Nephron (organoid): ENCODE measurements around the gene MMP27.

Source experiments
- H3K27ac Mint-ChIP-seq, 3 experiments: 2 replicates each; pipeline ENCODE4 v1.8.0; 2020; ENCODE audit warnings: mixed read lengths in 3 of 3, mild to moderate bottlenecking in 2 of 3, moderate library complexity in 1 of 3
- H3K27me3 Mint-ChIP-seq: 2 replicates; pipeline ENCODE4 v1.8.0; 2021; ENCODE audit warnings: low read depth, mild to moderate bottlenecking, moderate library complexity, mixed read lengths
- H3K36me3 Mint-ChIP-seq: 2 replicates; pipeline ENCODE4 v1.8.0; 2020; ENCODE audit warnings: low read depth, mixed read lengths
- H3K4me1 Mint-ChIP-seq: 2 replicates; pipeline ENCODE4 v1.8.0; 2020; ENCODE audit warnings: mixed read lengths
- H3K4me3 Mint-ChIP-seq, 3 experiments: 2 replicates each; pipeline ENCODE4 v1.8.0; 2020; ENCODE audit warnings: mild to moderate bottlenecking in 3 of 3, mixed read lengths in 3 of 3, moderate library complexity in 2 of 3
- H3K9me3 Mint-ChIP-seq: 2 replicates; pipeline ENCODE4 v1.8.0; 2020; ENCODE audit warnings: mixed read lengths
- TF ChIP-seq, protein P1 (sequence below), 3 experiments: fragments of 200-600 bp; sonication (generic); IDR thresholded peaks; one replicate each; pipeline ENCODE4 v1.5.0; 2021; ENCODE audit warnings: antibody characterized with exemption in 3 of 3; ENCODE audit not compliant: unreplicated experiment in 3 of 3

Gene MMP27

DNA sequence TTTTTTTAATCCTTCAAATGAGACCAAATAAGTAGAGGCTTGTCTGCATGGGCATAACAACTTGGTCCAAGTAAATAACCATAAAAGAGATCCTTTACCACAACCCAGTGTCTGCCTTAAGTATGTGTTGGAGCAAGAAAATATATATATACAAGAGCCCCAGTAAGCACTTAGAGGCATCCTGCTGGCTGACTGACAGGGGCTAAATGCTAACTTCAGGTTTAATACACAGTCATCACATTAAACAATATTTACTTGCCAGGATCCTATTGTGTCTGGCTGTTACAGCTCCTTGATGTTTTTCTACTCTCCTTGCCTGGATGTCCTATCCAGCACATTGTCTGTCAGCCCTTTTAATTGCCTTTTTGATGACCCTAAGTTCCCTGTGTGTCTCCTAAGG is 43.0 kb downstream of the MMP27 start:
- H3K4me3 Mint-ChIP-seq = no peak overlapping the region
- no peaks in the 10 kb centered on the region for H3K9me3 Mint-ChIP-seq
- H3K27me3 Mint-ChIP-seq = peaks cover 3% of the 10 kb centered on the region
- no peak overlapping the region for H3K27ac Mint-ChIP-seq
- TF ChIP-seq, protein P1, sequence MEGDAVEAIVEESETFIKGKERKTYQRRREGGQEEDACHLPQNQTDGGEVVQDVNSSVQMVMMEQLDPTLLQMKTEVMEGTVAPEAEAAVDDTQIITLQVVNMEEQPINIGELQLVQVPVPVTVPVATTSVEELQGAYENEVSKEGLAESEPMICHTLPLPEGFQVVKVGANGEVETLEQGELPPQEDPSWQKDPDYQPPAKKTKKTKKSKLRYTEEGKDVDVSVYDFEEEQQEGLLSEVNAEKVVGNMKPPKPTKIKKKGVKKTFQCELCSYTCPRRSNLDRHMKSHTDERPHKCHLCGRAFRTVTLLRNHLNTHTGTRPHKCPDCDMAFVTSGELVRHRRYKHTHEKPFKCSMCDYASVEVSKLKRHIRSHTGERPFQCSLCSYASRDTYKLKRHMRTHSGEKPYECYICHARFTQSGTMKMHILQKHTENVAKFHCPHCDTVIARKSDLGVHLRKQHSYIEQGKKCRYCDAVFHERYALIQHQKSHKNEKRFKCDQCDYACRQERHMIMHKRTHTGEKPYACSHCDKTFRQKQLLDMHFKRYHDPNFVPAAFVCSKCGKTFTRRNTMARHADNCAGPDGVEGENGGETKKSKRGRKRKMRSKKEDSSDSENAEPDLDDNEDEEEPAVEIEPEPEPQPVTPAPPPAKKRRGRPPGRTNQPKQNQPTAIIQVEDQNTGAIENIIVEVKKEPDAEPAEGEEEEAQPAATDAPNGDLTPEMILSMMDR (IDR thresholded peaks at IDR 0.05; ENCODE audit: unreplicated experiment in 3 of 3) = no peak
- H3K36me3 Mint-ChIP-seq = no peaks in the 10 kb centered on the region
- no peaks in the 10 kb centered on the region for H3K4me1 Mint-ChIP-seq

DNA sequence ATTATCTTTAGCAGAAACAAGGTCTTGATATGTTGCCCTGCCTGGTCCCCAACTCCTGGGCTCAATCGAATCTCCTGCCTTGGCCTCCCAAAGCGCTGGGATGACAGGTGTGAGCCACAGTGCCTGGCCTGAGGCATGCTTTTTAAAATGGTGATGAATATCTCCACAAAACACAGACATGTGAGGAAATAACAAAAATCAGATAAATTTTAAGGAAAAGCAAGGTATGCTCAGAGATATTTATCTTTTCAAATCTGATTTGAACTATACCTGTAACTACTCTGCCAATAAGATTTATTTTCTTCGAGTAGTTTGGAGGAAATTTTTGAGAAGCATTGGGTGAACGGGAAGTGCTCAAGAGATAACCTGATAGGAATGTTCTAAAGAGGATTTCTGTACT is 44.5 kb downstream of the MMP27 start:
- H3K27me3 Mint-ChIP-seq = peaks cover 3% of the 10 kb centered on the region
- TF ChIP-seq, protein P1 (IDR thresholded peaks at IDR 0.05; ENCODE audit: unreplicated experiment in 3 of 3) = no peak
- H3K36me3 Mint-ChIP-seq = no peaks in the 10 kb centered on the region
- H3K27ac Mint-ChIP-seq = no peak overlapping the region
- no peak overlapping the region for H3K4me3 Mint-ChIP-seq
- H3K4me1 Mint-ChIP-seq = no peaks in the 10 kb centered on the region
- H3K9me3 Mint-ChIP-seq = no peaks in the 10 kb centered on the region

DNA sequence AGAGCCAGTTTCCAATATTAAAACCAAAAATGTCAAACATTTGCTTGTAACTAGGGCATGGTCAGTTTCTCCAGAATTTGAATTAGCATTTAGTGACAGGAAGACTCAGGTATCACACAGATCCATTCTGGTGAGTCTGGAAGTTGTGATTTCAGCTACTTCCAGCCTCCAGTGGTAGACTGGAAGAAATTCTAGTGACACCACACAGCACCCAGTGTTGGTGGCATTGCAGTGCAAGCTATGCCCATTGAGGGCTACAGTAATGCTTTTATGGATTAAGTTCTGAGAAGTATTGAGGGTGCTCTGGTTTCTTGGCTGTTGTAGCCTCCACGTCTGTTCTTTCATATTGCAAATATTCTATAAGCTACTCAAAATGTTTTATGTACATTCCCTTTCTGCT is 49.0 kb downstream of the MMP27 start:
- TF ChIP-seq, protein P1 (IDR thresholded peaks at IDR 0.05; ENCODE audit: unreplicated experiment in 3 of 3) = no peak
- Mint-ChIP-seq H3K4me3 (no peak overlapping the region), H3K36me3 (no peaks in the 10 kb centered on the region), H3K27ac (no peak overlapping the region), H3K27me3 (no peaks in the 10 kb centered on the region), H3K9me3 (peaks cover 3% of the 10 kb centered on the region), H3K4me1 (no peaks in the 10 kb centered on the region)

DNA sequence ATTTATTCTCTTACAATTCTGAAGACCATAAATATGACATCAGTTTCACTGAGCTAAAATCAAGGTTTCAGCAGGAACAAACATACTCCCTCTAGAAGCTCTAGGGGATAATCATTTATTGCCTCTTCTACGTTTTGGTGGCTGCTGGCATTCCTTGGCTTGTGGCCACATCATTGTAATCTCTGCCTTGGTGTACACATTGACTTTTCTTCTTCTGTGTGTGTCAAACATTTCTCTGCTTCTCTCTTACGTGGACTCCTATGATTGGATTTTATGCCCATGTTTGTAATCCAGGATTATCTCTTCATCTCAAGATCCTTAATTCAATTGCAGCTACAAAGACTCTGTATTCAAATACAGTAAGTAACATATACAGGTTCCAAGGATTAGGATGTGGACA is 50.0 kb downstream of the MMP27 start:
- Mint-ChIP-seq H3K9me3 (peaks cover 4% of the 10 kb centered on the region), H3K4me1 (no peaks in the 10 kb centered on the region), H3K27ac (no peak overlapping the region), H3K36me3 (no peaks in the 10 kb centered on the region), H3K4me3 (no peak overlapping the region), H3K27me3 (no peaks in the 10 kb centered on the region)
- TF ChIP-seq, protein P1 (IDR thresholded peaks at IDR 0.05; ENCODE audit: unreplicated experiment in 3 of 3) = no peak

DNA sequence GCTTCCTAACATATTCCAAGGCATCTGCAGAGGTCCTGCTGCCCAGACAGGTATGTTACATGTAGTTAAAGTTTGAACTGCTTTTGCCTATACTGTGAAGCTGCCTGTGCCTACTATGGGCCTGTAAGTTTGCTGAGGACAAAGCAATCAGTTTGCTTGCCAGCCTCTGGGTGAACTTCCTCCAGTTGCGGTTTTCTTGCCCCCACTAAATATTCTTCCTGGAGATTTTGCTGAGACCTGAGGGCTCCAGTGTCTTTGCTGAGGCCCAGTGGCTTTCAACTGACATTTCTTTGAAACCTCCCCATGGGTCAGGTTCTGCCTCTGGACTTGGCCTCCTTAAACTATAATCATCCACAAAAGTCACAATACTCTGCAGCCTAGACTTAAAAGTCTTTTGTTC is 50.8 kb downstream of the MMP27 start:
- H3K36me3 Mint-ChIP-seq = no peaks in the 10 kb centered on the region
- H3K4me3 Mint-ChIP-seq = no peak overlapping the region
- TF ChIP-seq, protein P1 (IDR thresholded peaks at IDR 0.05; ENCODE audit: unreplicated experiment in 3 of 3) = no peak
- no peak overlapping the region for H3K27ac Mint-ChIP-seq
- no peaks in the 10 kb centered on the region for H3K27me3 Mint-ChIP-seq
- H3K4me1 Mint-ChIP-seq = no peaks in the 10 kb centered on the region
- H3K9me3 Mint-ChIP-seq = peaks cover 7% of the 10 kb centered on the region

DNA sequence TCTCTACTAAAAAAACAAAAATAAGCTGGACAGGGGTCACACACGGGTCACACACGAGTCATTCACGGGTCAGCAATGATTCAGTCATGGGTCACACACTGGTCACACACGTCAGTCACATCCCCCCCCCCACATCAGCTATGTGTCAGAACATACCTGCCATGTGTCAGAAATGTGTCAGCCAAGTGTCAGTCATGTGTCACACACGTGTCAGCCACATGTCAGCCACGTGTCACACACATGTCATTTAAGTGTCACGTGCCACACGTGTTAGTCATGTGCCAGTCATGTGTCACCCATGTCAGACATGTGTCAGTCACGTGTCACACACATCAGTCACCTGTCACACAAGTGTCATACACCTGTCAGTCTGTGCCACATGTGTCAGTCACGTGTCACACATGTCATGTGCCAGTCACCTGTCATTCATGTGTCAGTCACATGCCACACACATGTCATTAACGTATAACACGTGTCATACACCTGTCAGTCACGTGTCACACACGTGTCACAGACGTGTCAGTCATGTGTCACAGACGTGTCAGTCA is 51.8 kb downstream of the MMP27 start:
- H3K9me3 Mint-ChIP-seq = peaks cover 7% of the 10 kb centered on the region
- H3K4me3 Mint-ChIP-seq = no peak overlapping the region
- no peaks in the 10 kb centered on the region for H3K4me1 Mint-ChIP-seq
- no peaks in the 10 kb centered on the region for H3K27me3 Mint-ChIP-seq
- TF ChIP-seq, protein P1 (IDR thresholded peaks at IDR 0.05; ENCODE audit: unreplicated experiment in 3 of 3) = no peak
- no peak overlapping the region for H3K27ac Mint-ChIP-seq
- H3K36me3 Mint-ChIP-seq = no peaks in the 10 kb centered on the region
